B cell (primary cell): Measurements from ENCODE around the gene TXNDC2. TPM values are rescaled to one million over a fixed set of nuclear protein-coding genes. Genes with fewer than 3 reads are reported as not detected.

Source experiments
- ATAC-seq: fragments of 200-7000 bp; cut with Tn5 transposase; one replicate; pipeline ENCODE4 v1.10.0; 2021; ENCODE audit warnings: low read depth, mild to moderate bottlenecking, moderate number of reproducible peaks, moderate library complexity
- CTCF ChIA-PET: fragments of 350-600 bp; sonication (Branson Sonifier 250); formaldehyde crosslinking; loops from one replicate; lab custom pipeline; 2021; ENCODE audit warnings: antibody characterized with exemption, inconsistent platforms; lab: Charles Lee
- POLR2A ChIA-PET: fragments of 350-600 bp; sonication (Branson Sonifier 250); formaldehyde crosslinking; loops from one replicate; lab custom pipeline; 2021; ENCODE audit warnings: antibody characterized with exemption; lab: Charles Lee
- DNase-seq: peaks from one replicate; pipeline ENCODE4 v3.0.0; 2013
- H2AFZ ChIP-seq: 2 replicates; pipeline ENCODE4 v1.6.1; 2012; ENCODE audit warnings: mild to moderate bottlenecking, low read depth, low read length; ENCODE audit not compliant: insufficient read depth, poor library complexity, severe bottlenecking
- H3K27ac ChIP-seq, 2 donors: 1 replicate in 1 of 2; 2 replicates in 1 of 2; pipeline ENCODE4 v1.5.1; 2012 to 2013; ENCODE audit warnings: low read length in 2 of 2, mild to moderate bottlenecking in 2 of 2, moderate library complexity in 1 of 2
- H3K27me3 ChIP-seq, 4 experiments: fragments of 200-600 bp in 1 of 4; sonication (generic) in 1 of 4; replicated peaks in 1 of 4; 1 replicate in 2 of 4; 2 replicates in 2 of 4; pipeline versions ENCODE4 v1.6.1 to v1.7.0; 2013 to 2016; ENCODE audit warnings: low read length in 3 of 4, mild to moderate bottlenecking in 2 of 4, mixed read lengths in 1 of 4, moderate library complexity in 1 of 4; ENCODE audit not compliant: insufficient read depth in 4 of 4, control insufficient read depth in 3 of 4; ENCODE audit errors: control extremely low read depth in 1 of 4
- H3K36me3 ChIP-seq, 2 experiments: replicated peaks in 1 of 2; 1 replicate in 1 of 2; 2 replicates in 1 of 2; pipeline versions ENCODE4 v1.6.1 to v1.7.1; 2013; ENCODE audit warnings: low read length in 1 of 2; ENCODE audit not compliant: insufficient read depth in 2 of 2, control insufficient read depth in 1 of 2; ENCODE audit errors: control extremely low read depth in 1 of 2, extremely low read depth in 1 of 2
- H3K4me1 ChIP-seq, 2 donors: fragments of 200-600 bp in 1 of 2; sonication (generic) in 1 of 2; 1 replicate in 1 of 2; 2 replicates in 1 of 2; pipeline versions ENCODE4 v1.5.1 to v1.6.1; 2013 to 2017; ENCODE audit warnings: low read length in 2 of 2; ENCODE audit not compliant: control insufficient read depth in 2 of 2, insufficient read depth in 2 of 2
- H3K4me2 ChIP-seq: replicated peaks from 2 replicates; pipeline ENCODE3; 2012; ENCODE audit warnings: mild to moderate bottlenecking, low read depth, low read length; ENCODE audit not compliant: poor library complexity, severe bottlenecking
- H3K4me3 ChIP-seq, 5 experiments: fragments of 200-600 bp in 1 of 5; sonication (generic) in 1 of 5; 1 replicate in 3 of 5; 2 replicates in 2 of 5; pipeline versions ENCODE4 v1.5.1 to v1.7.0; 2011 to 2016; ENCODE audit warnings: low read length in 4 of 5, mild to moderate bottlenecking in 4 of 5, low read depth in 2 of 5, control low read depth in 1 of 5, moderate library complexity in 1 of 5; ENCODE audit not compliant: insufficient read depth in 1 of 5; ENCODE audit errors: control extremely low read depth in 1 of 5, extremely low read depth in 1 of 5
- H3K79me2 ChIP-seq: fragments of 200-600 bp; sonication (generic); one replicate; pipeline ENCODE4 v1.6.0; 2016; ENCODE audit warnings: low read length; ENCODE audit not compliant: control insufficient read depth, insufficient read depth
- H3K9ac ChIP-seq: fragments of 200-600 bp; sonication (generic); 2 replicates; pipeline ENCODE4 v1.6.1; 2017; ENCODE audit warnings: mild to moderate bottlenecking, low read length, moderate library complexity
- H3K9me3 ChIP-seq, 3 donors: one replicate each; pipeline versions ENCODE4 v1.6.1 to v1.7.1; 2013; ENCODE audit warnings: low read length in 2 of 3; ENCODE audit not compliant: control insufficient read depth in 2 of 3, insufficient read depth in 1 of 3; ENCODE audit errors: control extremely low read depth in 1 of 3
- H4K20me1 ChIP-seq: 2 replicates; pipeline ENCODE4 v1.6.0; 2012; ENCODE audit warnings: mild to moderate bottlenecking, low read length; ENCODE audit not compliant: insufficient read depth, control insufficient read depth, poor library complexity, severe bottlenecking
- H3K27ac Mint-ChIP-seq: one replicate; pipeline ENCODE4 v1.8.0; 2021; ENCODE audit warnings: mixed read lengths
- H3K27me3 Mint-ChIP-seq: one replicate; pipeline ENCODE4 v1.8.0; 2021; ENCODE audit warnings: mixed read lengths
- H3K4me1 Mint-ChIP-seq: one replicate; pipeline ENCODE4 v1.8.0; 2021; ENCODE audit warnings: mixed read lengths
- H3K4me3 Mint-ChIP-seq: one replicate; pipeline ENCODE4 v1.8.0; 2021; ENCODE audit warnings: mixed read lengths
- H3K9me3 Mint-ChIP-seq: one replicate; pipeline ENCODE4 v1.8.0; 2022; ENCODE audit warnings: mixed read lengths; ENCODE audit not compliant: insufficient read depth
- CTCF ChIP-seq: fragments of 200-600 bp; IDR thresholded peaks from one replicate; pipeline ENCODE4 v1.8.0; 2022; ENCODE audit warnings: antibody characterized with exemption, mild to moderate bottlenecking
- EZH2 ChIP-seq: IDR thresholded peaks from 2 replicates; pipeline ENCODE4 v1.6.1; 2012; ENCODE audit warnings: borderline replicate concordance, low read depth, mild to moderate bottlenecking, moderate library complexity, low read length; ENCODE audit not compliant: insufficient read depth, poor library complexity, severe bottlenecking
- WGBS: methylation state at CpG from one replicate; pipeline ENCODE4 v1.1.5; 2013; ENCODE audit warnings: missing lambda C conversion rate; ENCODE audit not compliant: insufficient coverage; 5-methylcytosine and 5-hydroxymethylcytosine counted together
- intact Hi-C: fragments of 100-400 bp; cut with micrococcal nuclease; formaldehyde crosslinking; loops from one replicate; pipeline ENCODE4 v1.10.0; 2022
- polyA plus RNA-seq: library from polyadenylated mRNA; depleted of rRNA; stranded (reverse); fragments of >200 nt; gene quantifications from 2 replicates; pipeline ENCODE4 v1.2.3, GENCODE V29; 2012
- total RNA-seq, 2 donors: library from RNA; stranded (reverse); fragments of 120-200 nt in 1 of 2; gene quantifications; 1 replicate in 1 of 2; 2 replicates in 1 of 2; pipeline versions ENCODE4 v1.2.3 to v1.2.4, GENCODE V29; 2013 to 2022

TXNDC2 gene
- total and polyA plus RNA-seq, 2 donors (not counting 1 experiment from before 2014, with no cell fraction given) = 0.07 to 0.22 TPM

- no peaks in the 10 kb centered on the region for H3K27me3 ChIP-seq
- Mint-ChIP-seq H3K4me3 (no peak overlapping the region), H3K4me1 (no peaks in the 10 kb centered on the region), H3K27me3 (peaks cover 4% of the 10 kb centered on the region), H3K27ac (no peak overlapping the region), H3K9me3 (no peaks in the 10 kb centered on the region)
- no peaks in the 10 kb centered on the region for H3K9me3 ChIP-seq
- no peak overlapping the region for H3K4me2 ChIP-seq
- no peaks in the 10 kb centered on the region for H3K79me2 ChIP-seq
- no peaks in the 10 kb centered on the region for H4K20me1 ChIP-seq
- H3K36me3 ChIP-seq = no peaks in the 10 kb centered on the region
- no peak overlapping the region for H3K4me3 ChIP-seq
- no peak for ATAC-seq
- WGBS = no CpG with 5 or more reads among the region's 1 CpG
- H3K27ac ChIP-seq = no peak overlapping the region
- ChIA-PET POLR2A (no interaction called here), CTCF (no interaction called here)
- H2AFZ ChIP-seq = no peak overlapping the region
- no peak overlapping the region for H3K9ac ChIP-seq
- no peak for DNase-seq
- TF ChIP-seq EZH2 (no peak), CTCF (no peak)
- no peaks in the 10 kb centered on the region for H3K4me1 ChIP-seq
- intact Hi-C loops = no loop called here
These were observed 7.7 kb upstream of the TXNDC2 start for GRCh38 chr18:9878095-9878494.

GRCh38 chr18:9878783-9879242 lies 7.0 kb upstream of the TXNDC2 start:
- Histone ChIP-seq H3K4me3 (no peak overlapping the region), H3K79me2 (no peaks in the 10 kb centered on the region), H4K20me1 (no peaks in the 10 kb centered on the region), H3K27me3 (no peaks in the 10 kb centered on the region), H3K9ac (no peak overlapping the region), H3K27ac (no peak overlapping the region), H3K9me3 (no peaks in the 10 kb centered on the region), H3K4me2 (no peak overlapping the region), H3K4me1 (no peaks in the 10 kb centered on the region), H3K36me3 (no peaks in the 10 kb centered on the region), H2AFZ (no peak overlapping the region)
- Mint-ChIP-seq H3K9me3 (no peaks in the 10 kb centered on the region), H3K4me1 (no peaks in the 10 kb centered on the region), H3K27ac (no peak overlapping the region), H3K4me3 (no peak overlapping the region), H3K27me3 (peaks cover 4% of the 10 kb centered on the region)
- ATAC-seq = no peak
- intact Hi-C loops = no loop called here
- POLR2A ChIA-PET = no interaction called here
- CTCF ChIA-PET = no interaction called here
- WGBS = 96% methylated on average over 5 of the region's 6 CpGs
- TF ChIP-seq EZH2 (no peak), CTCF (no peak)
- DNase-seq = no peak
